ENCODE measurements around the gene G6PC1. TPM values are rescaled to one million over a fixed set of nuclear protein-coding genes. Genes with fewer than 3 reads are reported as not detected.

G6PC1 gene
- total RNA-seq, 1 donor from 2014 or later, result not detected

- intact Hi-C loops (cut with micrococcal nuclease), result no loop called here
Measured at GRCh38 chr17:42937712-42938596, 37.4 kb downstream of the G6PC1 start.

DNA sequence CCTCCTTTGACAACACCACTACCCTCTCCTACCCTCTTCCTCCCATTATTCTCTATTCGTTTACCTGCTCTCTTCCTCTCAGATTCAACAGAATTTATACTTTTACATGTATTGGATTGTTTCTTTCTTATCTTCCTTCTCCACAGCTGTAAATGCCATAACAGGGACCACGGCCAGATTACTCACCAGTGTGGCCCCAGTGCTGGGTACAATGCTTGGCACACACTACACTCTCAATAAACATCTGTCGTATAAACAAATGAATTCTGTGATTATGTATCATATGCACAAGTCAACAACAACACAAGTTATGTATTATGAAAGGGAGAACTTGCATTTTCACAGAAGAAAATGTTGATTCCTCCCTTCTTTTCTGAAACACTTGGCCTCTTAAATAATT is 43.6 kb downstream of the G6PC1 start:
- intact Hi-C loops (cut with micrococcal nuclease), result no loop called here

DNA sequence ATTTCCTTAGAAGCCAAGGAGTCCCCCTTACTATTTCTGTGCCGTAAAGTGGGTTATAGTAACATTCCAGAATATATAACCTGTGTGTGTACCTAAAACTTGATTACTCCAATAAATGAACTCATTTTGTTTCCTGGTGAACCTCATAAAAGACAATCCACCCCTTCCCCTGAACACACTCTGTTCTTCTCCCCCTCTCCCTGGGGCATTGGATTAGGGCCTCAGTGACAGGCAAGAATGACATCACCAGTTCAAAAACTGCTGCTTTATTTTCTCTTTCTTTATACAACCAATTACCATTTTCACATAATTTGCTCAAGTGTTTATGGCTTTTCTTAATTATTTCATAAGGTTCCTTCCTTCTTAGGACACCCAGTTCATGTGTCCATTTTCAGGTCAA is 46.2 kb downstream of the G6PC1 start:
- intact Hi-C loops (cut with micrococcal nuclease), result no loop called here

- intact Hi-C loops (cut with micrococcal nuclease), result no loop called here
Measured at GRCh38 chr17:42950044-42950783, 49.6 kb downstream of the G6PC1 start.

Other genes with a start within 250 kb of the G6PC1 start
- gene TUBG2, start 241.5 kb upstream of the G6PC1 start, total RNA-seq, result 8.1 and 9.4 TPM in 2 replicates
- gene PLEKHH3, start 223.8 kb upstream of the G6PC1 start, total RNA-seq, result 0.61 and 1.8 TPM in 2 replicates
- gene CCR10, start 219.0 kb upstream of the G6PC1 start, total RNA-seq, result 0.81 and 1.0 TPM in 2 replicates
- gene CNTNAP1, start 218.3 kb upstream of the G6PC1 start, total RNA-seq, result 2.2 and 2.8 TPM in 2 replicates
- 49.8 and 54.7 TPM in 2 replicates for gene EZH1, start 155.8 kb upstream of the G6PC1 start, total RNA-seq
- gene RAMP2, start 139.6 kb upstream of the G6PC1 start, total RNA-seq, result not detected in 2 replicates
- gene VPS25, start 127.3 kb upstream of the G6PC1 start, total RNA-seq, result 59.0 and 65.1 TPM in 2 replicates
- 0.15 and 0.22 TPM in 2 replicates for gene WNK4, start 120.2 kb upstream of the G6PC1 start, total RNA-seq
- gene COA3, start 102.1 kb upstream of the G6PC1 start, total RNA-seq, result 48.1 and 49.5 TPM in 2 replicates
- not detected in 2 replicates for gene CNTD1, start 101.9 kb upstream of the G6PC1 start, total RNA-seq
- 114 and 119 TPM in 2 replicates for gene BECN1, start 76.5 kb upstream of the G6PC1 start, total RNA-seq
- gene PSME3, start 67.4 kb upstream of the G6PC1 start, total RNA-seq, result 125 and 146 TPM in 2 replicates
- 2.6 TPM in 2 replicates for gene AOC2, start 56.2 kb upstream of the G6PC1 start, total RNA-seq
- gene AOC3, start 49.6 kb upstream of the G6PC1 start, total RNA-seq, result 1.7 and 2.2 TPM in 2 replicates
- 41.2 and 51.5 TPM in 2 replicates for gene AARSD1, start 63.7 kb downstream of the G6PC1 start, total RNA-seq
- 0.63 and 0.81 TPM in 2 replicates for gene PTGES3L, start 79.3 kb downstream of the G6PC1 start, total RNA-seq
- gene RUNDC1, start 79.8 kb downstream of the G6PC1 start, total RNA-seq, result 17.4 and 17.8 TPM in 2 replicates
- gene RPL27, start 97.6 kb downstream of the G6PC1 start, total RNA-seq, result 816 and 851 TPM in 2 replicates
- gene IFI35, start 106.0 kb downstream of the G6PC1 start, total RNA-seq, result 152 and 171 TPM in 2 replicates
- 10.7 and 11.6 TPM in 2 replicates for gene VAT1, start 121.6 kb downstream of the G6PC1 start, total RNA-seq
- gene RND2, start 124.4 kb downstream of the G6PC1 start, total RNA-seq, result not detected in 2 replicates
- gene BRCA1, start 224.6 kb downstream of the G6PC1 start, total RNA-seq, result 50.7 and 56.5 TPM in 2 replicates

All from T-helper 1 cell treated with Interleukin-12 subunit alpha and Interleukin-12 subunit beta and Interleukin-4 antibody, amounts not matched to agents 30 ng/mL and 1 ng/mL, for 36 hours (primary cell).